Measurements from ENCODE around the gene MKLN1.

- TF ChIP-seq CTCF (IDR thresholded peaks at IDR 0.05) (no peak), POLR2A (IDR thresholded peaks at IDR 0.05) (no peak)
Observed at GRCh38 chr7:131498237-131498885, 170.7 kb downstream of the MKLN1 start.
